SK-N-SH (cell line): ENCODE results near the gene ANKS1B. TPM values are rescaled to one million over a fixed set of nuclear protein-coding genes. Genes with fewer than 3 reads are reported as not detected.

Experiments
- CTCF ChIA-PET: fragments of 300-600, 350-600 bp; formaldehyde crosslinking; extraction: SDS; loops from one replicate; lab custom pipeline; 2021; lab: Yijun Ruan, JAX
- POLR2A ChIA-PET: fragments of 350-600 bp; sonication (Branson Sonifier 250); formaldehyde crosslinking; extraction: SDS; loops from one replicate; lab custom pipeline; 2020; ENCODE audit warnings: antibody characterized with exemption, inconsistent platforms; lab: Yijun Ruan, JAX
- DNase-seq: peaks from one replicate; pipeline ENCODE4 v3.0.0; 2012
- H2AFZ ChIP-seq: fragments of 200-600 bp; sonication (generic); 2 replicates; pipeline ENCODE4 v1.8.1; 2016; ENCODE audit warnings: antibody characterized with exemption, mild to moderate bottlenecking, low read depth
- H3F3A ChIP-seq: fragments of 200-600 bp; sonication (generic); replicated peaks from 2 replicates; pipeline ENCODE3; 2016; ENCODE audit warnings: antibody characterized with exemption, mild to moderate bottlenecking; ENCODE audit not compliant: insufficient read depth
- H3K27ac ChIP-seq, 2 experiments: fragments of 200-500 bp in 1 of 2; fragments of 200-600 bp in 1 of 2; sonication (Bioruptor generic) in 1 of 2; sonication (generic), shearing (Covaris generic) in 1 of 2; 2 replicates each; pipeline versions ENCODE4 v1.5.1 to v1.6.1; 2014 to 2016; ENCODE audit warnings: low read depth in 2 of 2, inconsistent platforms in 1 of 2, low read length in 1 of 2, mild to moderate bottlenecking in 1 of 2, mixed read lengths in 1 of 2
- H3K27me3 ChIP-seq: fragments of 200-600 bp; sonication (generic), shearing (Covaris generic); 2 replicates; pipeline ENCODE4 v1.6.1; 2016; ENCODE audit warnings: mixed run types; ENCODE audit not compliant: insufficient read depth
- H3K36me3 ChIP-seq, 2 experiments: fragments of 200-500 bp in 1 of 2; fragments of 200-600 bp in 1 of 2; sonication (Bioruptor generic) in 1 of 2; sonication (generic) in 1 of 2; replicated peaks in 1 of 2; 2 replicates each; pipeline versions ENCODE3 to v1.5.1; 2014 to 2016; ENCODE audit warnings: low read length in 1 of 2, mild to moderate bottlenecking in 1 of 2; ENCODE audit not compliant: insufficient read depth in 2 of 2, control insufficient read depth in 1 of 2
- H3K4me1 ChIP-seq, 2 experiments: fragments of 200-500 bp in 1 of 2; fragments of 200-600 bp in 1 of 2; sonication (Bioruptor generic) in 1 of 2; sonication (generic), shearing (Covaris generic) in 1 of 2; 2 replicates each; pipeline versions ENCODE4 v1.5.1 to v1.6.1; 2014 to 2016; ENCODE audit warnings: low read depth in 1 of 2, low read length in 1 of 2, mixed run types in 1 of 2; ENCODE audit not compliant: insufficient read depth in 2 of 2, control insufficient read depth in 1 of 2
- H3K4me2 ChIP-seq: fragments of 200-600 bp; sonication (generic), shearing (Covaris generic); 2 replicates; pipeline ENCODE4 v1.6.1; 2017; ENCODE audit warnings: mixed run types
- H3K4me3 ChIP-seq, 2 experiments: fragments of 200-500 bp in 1 of 2; fragments of 200-600 bp in 1 of 2; sonication (Bioruptor generic) in 1 of 2; sonication (generic), shearing (Covaris generic) in 1 of 2; 2 replicates each; pipeline versions ENCODE4 v1.5.1 to v1.8.1; 2014 to 2016; ENCODE audit warnings: low read depth in 2 of 2, inconsistent platforms in 1 of 2, low read length in 1 of 2, mild to moderate bottlenecking in 1 of 2, mixed read lengths in 1 of 2, moderate library complexity in 1 of 2
- H3K79me2 ChIP-seq: fragments of 200-600 bp; sonication (generic); 2 replicates; pipeline ENCODE4 v1.8.1; 2017; ENCODE audit warnings: mild to moderate bottlenecking; ENCODE audit not compliant: insufficient read depth
- H3K9ac ChIP-seq: fragments of 200-600 bp; sonication (generic); 2 replicates; pipeline ENCODE4 v1.6.1; 2017; ENCODE audit warnings: mixed run types
- H3K9me2 ChIP-seq: fragments of 200-600 bp; sonication (generic); 2 replicates; pipeline ENCODE4 v1.6.1; 2017; ENCODE audit warnings: mixed run types
- H3K9me3 ChIP-seq: fragments of 200-600 bp; sonication (generic); 2 replicates; pipeline ENCODE4 v1.6.1; 2017; ENCODE audit warnings: mixed run types, mild to moderate bottlenecking, moderate library complexity
- H4K20me1 ChIP-seq: fragments of 200-600 bp; sonication (generic); 2 replicates; pipeline ENCODE4 v1.6.1; 2017; ENCODE audit warnings: mild to moderate bottlenecking, mixed run types; ENCODE audit not compliant: insufficient read depth
- CHD2 ChIP-seq: fragments of 150-350 bp; IDR thresholded peaks from 2 replicates; pipeline ENCODE4 v1.6.1; 2018; ENCODE audit warnings: low read length; ENCODE audit not compliant: partially characterized antibody
- EP300 ChIP-seq, 2 experiments: IDR thresholded peaks; 2 replicates each; pipeline versions ENCODE4 v1.4.0 to v1.6.1; 2012; ENCODE audit warnings: borderline replicate concordance in 1 of 2, low read depth in 1 of 2, low read length in 1 of 2
- EZH2phosphoT487 ChIP-seq: fragments of 200-600 bp; sonication (generic); IDR thresholded peaks from 2 replicates; pipeline ENCODE4 v1.6.1; 2017; ENCODE audit warnings: low read depth, mixed run types, mild to moderate bottlenecking, antibody characterized with exemption, moderate library complexity, borderline replicate concordance
- FOSL2 ChIP-seq: IDR thresholded peaks from 2 replicates; pipeline ENCODE4 v1.4.0; 2012; ENCODE audit warnings: low read depth, mild to moderate bottlenecking, moderate library complexity, borderline replicate concordance
- FOXM1 ChIP-seq: IDR thresholded peaks from 2 replicates; pipeline ENCODE4 v1.4.0; 2012; ENCODE audit warnings: low read depth, mild to moderate bottlenecking
- JUND ChIP-seq: IDR thresholded peaks from 2 replicates; pipeline ENCODE4 v1.4.0; 2012
- MEF2A ChIP-seq: IDR thresholded peaks from 2 replicates; pipeline ENCODE4 v1.4.0; 2012; ENCODE audit warnings: low read depth, borderline replicate concordance
- MXI1 ChIP-seq: IDR thresholded peaks from 2 replicates; pipeline ENCODE4 v1.6.1; 2012; ENCODE audit warnings: mild to moderate bottlenecking, low read depth, low read length, improper control_type of control experiment
- NRF1 ChIP-seq: IDR thresholded peaks from 2 replicates; pipeline ENCODE4 v1.6.1; 2012; ENCODE audit warnings: low read depth, mild to moderate bottlenecking, low read length
- POLR2AphosphoS5 ChIP-seq: IDR thresholded peaks from 2 replicates; pipeline ENCODE4 v1.6.1; 2012; ENCODE audit warnings: low read depth, low read length
- RCOR1 ChIP-seq: fragments of 150-350 bp; IDR thresholded peaks from 2 replicates; pipeline ENCODE4 v1.6.1; 2017; ENCODE audit warnings: antibody characterized with exemption, low read length
- RXRA ChIP-seq: IDR thresholded peaks from 2 replicates; pipeline ENCODE4 v1.4.0; 2012; ENCODE audit warnings: low read depth, mild to moderate bottlenecking, borderline replicate concordance
- SIN3A ChIP-seq: IDR thresholded peaks from 2 replicates; pipeline ENCODE4 v1.6.1; 2012; ENCODE audit warnings: low read depth, mild to moderate bottlenecking, low read length, moderate library complexity, borderline replicate concordance
- TAF1 ChIP-seq: IDR thresholded peaks from 2 replicates; pipeline ENCODE4 v1.6.1; 2012; ENCODE audit warnings: low read depth, mild to moderate bottlenecking, low read length, moderate library complexity, borderline replicate concordance
- TEAD4 ChIP-seq: IDR thresholded peaks from 2 replicates; pipeline ENCODE4 v1.4.0; 2012; ENCODE audit warnings: mild to moderate bottlenecking, borderline replicate concordance; ENCODE audit not compliant: insufficient read depth
- WGBS: methylation state at CpG from one replicate; pipeline ENCODE4 v1.1.6; 2017; ENCODE audit warnings: low lambda C conversion rate; 5-methylcytosine and 5-hydroxymethylcytosine counted together
- polyA plus RNA-seq, 3 experiments: library from polyadenylated mRNA; depleted of rRNA; stranded (reverse); fragments of >200 nt; gene quantifications; 2 replicates each; pipeline ENCODE4 v1.2.3, GENCODE V29; 2012
- TF ChIP-seq, protein P1 (sequence below): IDR thresholded peaks from 2 replicates; pipeline ENCODE4; 2012
- TF ChIP-seq, protein P2 (sequence below): fragments of 150-350 bp; IDR thresholded peaks from 2 replicates; pipeline ENCODE4 v1.6.1; 2016; ENCODE audit warnings: mild to moderate bottlenecking, low read depth, low read length
- TF ChIP-seq, protein P3 (sequence below): fragments of 150-350 bp; IDR thresholded peaks from 2 replicates; pipeline ENCODE4 v1.6.1; 2017; ENCODE audit warnings: antibody characterized with exemption, low read length, low read depth, borderline replicate concordance
- TF ChIP-seq, protein P4 (sequence below): fragments of 200-600 bp; sonication (generic); IDR thresholded peaks from 2 replicates; pipeline ENCODE4 v1.6.1; 2017; ENCODE audit warnings: antibody characterized with exemption, mild to moderate bottlenecking, moderate library complexity
- TF ChIP-seq, protein P5 (sequence below): IDR thresholded peaks from 2 replicates; pipeline ENCODE4 v1.4.0; 2012; ENCODE audit warnings: low read depth, borderline replicate concordance

Gene ANKS1B
- polyA plus RNA-seq, 1 of the 3 experiments (the other 2 are of a cell fraction), result 1.8 TPM

DNA sequence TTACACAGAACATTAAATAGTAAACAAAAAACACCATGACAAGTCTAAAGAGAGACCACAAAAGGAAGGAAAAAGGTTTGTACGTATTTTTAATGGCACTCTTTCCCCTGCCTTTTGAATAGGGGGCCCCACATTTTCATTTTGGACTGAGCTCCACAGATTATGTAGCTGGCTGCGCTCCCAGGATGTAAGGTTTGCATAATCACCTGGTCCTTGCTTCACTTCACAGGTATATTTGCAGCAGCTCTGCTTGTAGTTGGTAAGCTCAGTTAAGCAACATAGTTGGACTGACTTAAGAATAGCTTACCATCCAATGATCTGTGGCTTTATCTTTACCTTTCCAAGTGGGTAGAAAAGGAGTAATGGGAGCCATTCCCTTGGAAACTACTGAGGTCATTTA lies 885.0 kb downstream of the ANKS1B start:
- no peak overlapping the region for H3K27ac ChIP-seq
- no peaks in the 10 kb centered on the region for H3K79me2 ChIP-seq
- H3K9me2 ChIP-seq, result no peaks in the 10 kb centered on the region
- no peak for TF ChIP-seq TAF1
- no peak overlapping the region for H3K4me3 ChIP-seq
- H4K20me1 ChIP-seq, result no peaks in the 10 kb centered on the region
- H3K4me2 ChIP-seq, result no peak overlapping the region
- no peak for DNase-seq
- ChIA-PET CTCF (no interaction called here), POLR2A (no interaction called here)
- H3K27me3 ChIP-seq, result no peaks in the 10 kb centered on the region
- no peak overlapping the region for H2AFZ ChIP-seq
- 32% methylated on average over 2 of the region's 2 CpGs for WGBS
- no peaks in the 10 kb centered on the region for H3K4me1 ChIP-seq
- no peaks in the 10 kb centered on the region for H3K9me3 ChIP-seq
- no peaks in the 10 kb centered on the region for H3K36me3 ChIP-seq
- H3F3A ChIP-seq, result no peaks in the 10 kb centered on the region
- H3K9ac ChIP-seq, result no peak overlapping the region

DNA sequence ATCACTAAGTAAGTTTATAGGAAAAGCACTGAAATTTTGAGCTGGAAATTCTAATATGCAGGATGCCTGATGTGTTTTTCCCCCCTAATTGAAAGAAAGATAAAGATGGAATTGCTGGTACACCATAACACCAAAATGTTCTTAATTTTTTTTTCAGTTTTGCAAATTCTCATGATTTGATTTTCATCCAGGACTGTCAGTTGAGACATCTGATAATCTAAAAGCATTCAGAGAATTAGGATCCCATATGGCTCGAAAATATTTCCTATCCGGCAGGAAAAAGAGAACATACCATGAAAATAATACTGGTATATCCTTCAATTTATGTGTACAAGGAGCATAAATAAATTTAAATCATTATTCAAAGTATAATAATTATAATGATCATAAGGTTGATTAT lies 887.6 kb downstream of the ANKS1B start:
- ChIA-PET CTCF (no interaction called here), POLR2A (no interaction called here)
- no peak overlapping the region for H3K27ac ChIP-seq
- H3K4me2 ChIP-seq, result no peak overlapping the region
- no peak for DNase-seq
- no peak for TF ChIP-seq EP300 (IDR thresholded peaks at IDR 0.05; ENCODE audit: borderline replicate concordance in 1 of 2, low read depth in 1 of 2, low read length in 1 of 2)
- TF ChIP-seq, protein P1, sequence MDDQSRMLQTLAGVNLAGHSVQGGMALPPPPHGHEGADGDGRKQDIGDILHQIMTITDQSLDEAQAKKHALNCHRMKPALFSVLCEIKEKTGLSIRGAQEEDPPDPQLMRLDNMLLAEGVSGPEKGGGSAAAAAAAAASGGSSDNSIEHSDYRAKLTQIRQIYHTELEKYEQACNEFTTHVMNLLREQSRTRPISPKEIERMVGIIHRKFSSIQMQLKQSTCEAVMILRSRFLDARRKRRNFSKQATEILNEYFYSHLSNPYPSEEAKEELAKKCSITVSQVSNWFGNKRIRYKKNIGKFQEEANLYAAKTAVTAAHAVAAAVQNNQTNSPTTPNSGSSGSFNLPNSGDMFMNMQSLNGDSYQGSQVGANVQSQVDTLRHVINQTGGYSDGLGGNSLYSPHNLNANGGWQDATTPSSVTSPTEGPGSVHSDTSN, result no peak
- no peak for TF ChIP-seq MEF2A
- TF ChIP-seq RCOR1, result no peak
- TF ChIP-seq, protein P2, sequence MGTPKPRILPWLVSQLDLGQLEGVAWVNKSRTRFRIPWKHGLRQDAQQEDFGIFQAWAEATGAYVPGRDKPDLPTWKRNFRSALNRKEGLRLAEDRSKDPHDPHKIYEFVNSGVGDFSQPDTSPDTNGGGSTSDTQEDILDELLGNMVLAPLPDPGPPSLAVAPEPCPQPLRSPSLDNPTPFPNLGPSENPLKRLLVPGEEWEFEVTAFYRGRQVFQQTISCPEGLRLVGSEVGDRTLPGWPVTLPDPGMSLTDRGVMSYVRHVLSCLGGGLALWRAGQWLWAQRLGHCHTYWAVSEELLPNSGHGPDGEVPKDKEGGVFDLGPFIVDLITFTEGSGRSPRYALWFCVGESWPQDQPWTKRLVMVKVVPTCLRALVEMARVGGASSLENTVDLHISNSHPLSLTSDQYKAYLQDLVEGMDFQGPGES, result no peak
- TF ChIP-seq EZH2phosphoT487, result no peak
- no peak for TF ChIP-seq POLR2AphosphoS5
- TF ChIP-seq SIN3A, result no peak
- no peak for TF ChIP-seq NRF1
- TF ChIP-seq, protein P3, sequence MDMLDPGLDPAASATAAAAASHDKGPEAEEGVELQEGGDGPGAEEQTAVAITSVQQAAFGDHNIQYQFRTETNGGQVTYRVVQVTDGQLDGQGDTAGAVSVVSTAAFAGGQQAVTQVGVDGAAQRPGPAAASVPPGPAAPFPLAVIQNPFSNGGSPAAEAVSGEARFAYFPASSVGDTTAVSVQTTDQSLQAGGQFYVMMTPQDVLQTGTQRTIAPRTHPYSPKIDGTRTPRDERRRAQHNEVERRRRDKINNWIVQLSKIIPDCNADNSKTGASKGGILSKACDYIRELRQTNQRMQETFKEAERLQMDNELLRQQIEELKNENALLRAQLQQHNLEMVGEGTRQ, result no peak
- TF ChIP-seq TEAD4, result no peak
- TF ChIP-seq FOXM1, result no peak
- no peak for TF ChIP-seq FOSL2
- TF ChIP-seq, protein P4, sequence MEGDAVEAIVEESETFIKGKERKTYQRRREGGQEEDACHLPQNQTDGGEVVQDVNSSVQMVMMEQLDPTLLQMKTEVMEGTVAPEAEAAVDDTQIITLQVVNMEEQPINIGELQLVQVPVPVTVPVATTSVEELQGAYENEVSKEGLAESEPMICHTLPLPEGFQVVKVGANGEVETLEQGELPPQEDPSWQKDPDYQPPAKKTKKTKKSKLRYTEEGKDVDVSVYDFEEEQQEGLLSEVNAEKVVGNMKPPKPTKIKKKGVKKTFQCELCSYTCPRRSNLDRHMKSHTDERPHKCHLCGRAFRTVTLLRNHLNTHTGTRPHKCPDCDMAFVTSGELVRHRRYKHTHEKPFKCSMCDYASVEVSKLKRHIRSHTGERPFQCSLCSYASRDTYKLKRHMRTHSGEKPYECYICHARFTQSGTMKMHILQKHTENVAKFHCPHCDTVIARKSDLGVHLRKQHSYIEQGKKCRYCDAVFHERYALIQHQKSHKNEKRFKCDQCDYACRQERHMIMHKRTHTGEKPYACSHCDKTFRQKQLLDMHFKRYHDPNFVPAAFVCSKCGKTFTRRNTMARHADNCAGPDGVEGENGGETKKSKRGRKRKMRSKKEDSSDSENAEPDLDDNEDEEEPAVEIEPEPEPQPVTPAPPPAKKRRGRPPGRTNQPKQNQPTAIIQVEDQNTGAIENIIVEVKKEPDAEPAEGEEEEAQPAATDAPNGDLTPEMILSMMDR, result no peak
- TF ChIP-seq, protein P5, sequence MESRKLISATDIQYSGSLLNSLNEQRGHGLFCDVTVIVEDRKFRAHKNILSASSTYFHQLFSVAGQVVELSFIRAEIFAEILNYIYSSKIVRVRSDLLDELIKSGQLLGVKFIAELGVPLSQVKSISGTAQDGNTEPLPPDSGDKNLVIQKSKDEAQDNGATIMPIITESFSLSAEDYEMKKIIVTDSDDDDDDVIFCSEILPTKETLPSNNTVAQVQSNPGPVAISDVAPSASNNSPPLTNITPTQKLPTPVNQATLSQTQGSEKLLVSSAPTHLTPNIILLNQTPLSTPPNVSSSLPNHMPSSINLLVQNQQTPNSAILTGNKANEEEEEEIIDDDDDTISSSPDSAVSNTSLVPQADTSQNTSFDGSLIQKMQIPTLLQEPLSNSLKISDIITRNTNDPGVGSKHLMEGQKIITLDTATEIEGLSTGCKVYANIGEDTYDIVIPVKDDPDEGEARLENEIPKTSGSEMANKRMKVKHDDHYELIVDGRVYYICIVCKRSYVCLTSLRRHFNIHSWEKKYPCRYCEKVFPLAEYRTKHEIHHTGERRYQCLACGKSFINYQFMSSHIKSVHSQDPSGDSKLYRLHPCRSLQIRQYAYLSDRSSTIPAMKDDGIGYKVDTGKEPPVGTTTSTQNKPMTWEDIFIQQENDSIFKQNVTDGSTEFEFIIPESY, result no peak
- TF ChIP-seq MXI1, result no peak
- TF ChIP-seq JUND, result no peak
- no peak for TF ChIP-seq RXRA
- TF ChIP-seq CHD2, result no peak
- H3K9me2 ChIP-seq, result no peaks in the 10 kb centered on the region
- H3K79me2 ChIP-seq, result no peaks in the 10 kb centered on the region
- 55% methylated on average over 2 of the region's 2 CpGs for WGBS
- H3K9ac ChIP-seq, result no peak overlapping the region
- no peaks in the 10 kb centered on the region for H3F3A ChIP-seq
- H3K9me3 ChIP-seq, result no peaks in the 10 kb centered on the region
- no peaks in the 10 kb centered on the region for H3K36me3 ChIP-seq
- H3K4me1 ChIP-seq, result no peaks in the 10 kb centered on the region
- no peak overlapping the region for H2AFZ ChIP-seq
- no peaks in the 10 kb centered on the region for H3K27me3 ChIP-seq
- H4K20me1 ChIP-seq, result no peaks in the 10 kb centered on the region
- H3K4me3 ChIP-seq, result no peak overlapping the region
